HG03460 (cell line): Measurements from ENCODE around the gene PRKAG3.
"Not testable (repeated sequence)": the region's sequence is repeated elsewhere in the genome, so short reads cannot be mapped to it uniquely, and the experiment has no call there.

Source experiments
- ATAC-seq: cut with Tn5 transposase; IDR thresholded peaks from one replicate; pipeline ENCODE4 v1.9.1; 2021; ENCODE audit not compliant: unreplicated experiment

PRKAG3 gene

DNA sequence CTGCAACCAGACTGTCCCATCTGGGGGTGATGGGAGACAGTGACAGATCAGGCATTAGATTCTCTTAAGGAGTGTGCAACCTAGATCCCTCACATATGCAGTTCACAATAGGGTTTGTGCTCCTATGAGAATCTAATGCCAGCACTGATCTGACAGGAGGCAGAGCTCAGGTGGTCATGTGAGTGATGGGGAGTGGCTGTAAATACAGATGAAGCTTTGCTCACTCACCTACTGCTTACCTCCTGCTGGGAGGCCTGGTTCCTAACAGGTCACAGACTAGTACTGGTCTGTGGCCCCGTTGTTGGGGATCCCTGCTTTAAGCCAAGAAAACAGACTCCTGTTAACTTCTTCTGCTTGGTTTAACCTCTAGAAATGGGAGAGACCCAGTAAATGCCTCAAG, 46.5 kb downstream of the PRKAG3 start:
- ATAC-seq, result no peak

- no peak for ATAC-seq
Observed at GRCh38 chr2:218783688-218784087, 47.9 kb downstream of the PRKAG3 start.

GRCh38 chr2:218782528-218782844, 49.1 kb downstream of the PRKAG3 start:
- no peak for ATAC-seq

GRCh38 chr2:218781691-218782527, 49.7 kb downstream of the PRKAG3 start, which contains the start of gene CYP27A1:
Gene CYP27A1 (plus strand): TSS chr2:218782147. CDS start chr2:218782183, 36 bp downstream.
- ATAC-seq, result no peak

DNA sequence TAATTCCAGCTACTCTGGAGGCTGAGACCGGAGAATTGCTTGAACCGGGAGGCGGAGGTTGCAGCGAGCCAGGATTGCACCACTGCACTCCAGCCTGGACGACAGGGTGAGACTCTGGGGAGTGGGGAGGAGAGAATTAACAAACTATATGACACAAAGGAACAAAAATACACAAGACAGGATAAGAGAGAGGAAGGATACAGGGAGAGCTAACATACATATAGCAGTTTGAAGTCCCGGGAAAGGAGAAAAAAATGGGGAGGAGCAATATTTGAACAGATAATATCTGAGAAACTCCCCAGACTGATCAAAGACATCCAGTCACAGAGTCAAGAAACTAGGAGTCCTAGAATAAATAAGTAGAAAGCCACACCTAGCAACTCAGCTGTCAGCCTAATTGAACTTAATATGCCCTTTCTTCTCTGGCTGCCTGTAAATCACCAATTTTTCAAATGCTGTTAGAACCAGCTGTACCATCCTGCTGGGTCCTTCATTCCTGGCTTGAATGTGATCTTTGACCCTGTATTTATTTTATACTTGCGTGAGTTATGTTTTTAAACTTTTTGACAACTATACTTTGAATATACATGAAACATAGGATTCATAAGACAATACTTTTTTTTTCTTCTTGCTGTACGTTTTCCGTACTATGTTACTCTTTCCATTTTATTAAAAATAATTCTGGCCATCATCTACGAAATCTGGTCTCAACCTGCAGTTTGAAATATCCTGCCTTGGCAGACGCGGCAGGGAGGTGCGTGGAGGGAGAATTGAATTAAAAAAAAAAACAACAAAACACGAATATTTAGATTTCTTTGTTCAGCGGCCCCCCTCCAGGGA, 50.5 kb downstream of the PRKAG3 start:
- no peak for ATAC-seq

GRCh38 chr2:218780046-218780445, 51.6 kb downstream of the PRKAG3 start:
- ATAC-seq, result no peak

DNA sequence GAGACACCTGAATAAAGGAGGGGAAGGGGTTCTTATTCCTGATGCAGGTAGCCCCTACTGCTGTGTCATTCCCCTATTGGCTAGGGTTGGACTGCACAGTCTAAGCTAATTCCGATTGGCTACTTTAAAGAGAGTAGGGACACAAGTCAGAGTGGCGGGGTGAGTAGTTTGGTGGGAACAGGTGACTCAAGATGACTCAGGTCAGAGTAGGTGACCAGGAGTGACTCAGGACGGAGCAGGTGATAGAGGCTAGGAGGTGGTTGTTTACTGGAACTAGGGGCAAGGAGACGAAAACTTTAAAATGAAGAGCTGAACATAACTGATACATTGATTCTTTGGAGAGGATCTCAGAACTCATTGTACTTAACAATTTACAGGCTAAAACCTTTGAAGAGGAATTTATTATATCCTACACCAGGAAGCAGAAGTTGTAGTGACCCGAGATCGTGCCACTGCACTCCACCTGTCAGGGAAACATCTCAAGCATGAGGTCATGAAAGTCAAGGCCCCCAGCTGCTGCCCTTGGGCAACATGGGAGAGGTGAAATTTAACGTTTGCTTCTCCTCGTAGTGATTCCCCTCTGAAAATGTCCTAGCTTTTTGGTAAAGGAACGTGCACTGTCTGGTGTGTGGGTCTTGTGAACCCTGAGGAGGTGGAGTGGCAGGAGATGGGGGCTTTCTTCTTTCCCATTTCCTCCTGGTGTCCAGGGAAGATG, 54.2 kb downstream of the PRKAG3 start:
- no peak for ATAC-seq

GRCh38 chr2:218776488-218776887, 55.1 kb downstream of the PRKAG3 start:
- no peak for ATAC-seq

GRCh38 chr2:218773881-218774280, 57.7 kb downstream of the PRKAG3 start:
- no peak for ATAC-seq

DNA sequence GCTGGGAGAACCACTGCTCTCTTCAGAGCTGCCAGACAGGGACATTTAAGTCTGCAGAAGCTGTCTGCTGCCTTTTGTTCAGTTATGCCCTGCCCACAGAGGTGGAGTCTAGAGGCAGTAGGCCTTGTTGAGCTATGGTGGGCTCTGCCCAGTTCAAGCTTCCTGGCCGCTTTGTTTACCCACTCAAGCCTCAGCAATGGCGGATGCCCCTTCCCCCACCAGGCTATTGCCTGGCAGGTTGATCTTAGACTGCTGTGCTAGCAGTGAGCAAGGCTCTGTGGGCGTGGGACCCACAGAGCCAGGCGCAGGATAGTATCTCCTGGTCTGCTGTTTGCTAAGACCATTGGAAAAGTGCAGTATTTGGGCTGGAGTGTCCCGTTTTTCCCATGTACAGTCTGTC, 58.8 kb downstream of the PRKAG3 start:
- ATAC-seq, result not testable (repeated sequence)
